HEK293 (cell line): Measurements from ENCODE around the gene TIGAR.

Source experiments
- PRDM2 ChIP-seq: fragments of 450-650 bp; formaldehyde crosslinking; IDR thresholded peaks from 2 replicates; pipeline ENCODE4 v1.5.1; 2016; ENCODE audit warnings: missing biosample characterization, missing genetic modification characterization, borderline replicate concordance
- YY1 ChIP-seq: fragments of 450-650 bp; formaldehyde crosslinking; IDR thresholded peaks from 2 replicates; pipeline ENCODE4 v1.5.1; 2018; ENCODE audit warnings: missing biosample characterization, missing genetic modification characterization
- ZNF274 ChIP-seq, 2 experiments: fragments of 200-500 bp in 1 of 2; fragments of 450-650 bp in 1 of 2; sonication (Bioruptor generic) in 1 of 2; formaldehyde crosslinking in 1 of 2; IDR thresholded peaks; 2 replicates each; pipeline versions ENCODE4 v1.5.1 to v1.6.1; 2014 to 2016; ENCODE audit warnings: borderline replicate concordance in 1 of 2, inconsistent platforms in 1 of 2, low read length in 1 of 2, missing biosample characterization in 1 of 2, missing genetic modification characterization in 1 of 2
- ZNF510 ChIP-seq: fragments of 450-650 bp; formaldehyde crosslinking; IDR thresholded peaks from 2 replicates; pipeline ENCODE4 v1.5.1; 2018; ENCODE audit warnings: mild to moderate bottlenecking, missing genetic modification characterization, missing biosample characterization; ENCODE audit not compliant: insufficient replicate concordance
- ZNF704 ChIP-seq: fragments of 450-650 bp; formaldehyde crosslinking; IDR thresholded peaks from 2 replicates; pipeline ENCODE4 v1.5.1; 2016; ENCODE audit warnings: missing biosample characterization, missing genetic modification characterization
- TF ChIP-seq, protein P1 (sequence below): fragments of 450-650 bp; formaldehyde crosslinking; IDR thresholded peaks from 2 replicates; pipeline ENCODE4 v1.5.1; 2016; ENCODE audit warnings: missing biosample characterization, missing genetic modification characterization
- TF ChIP-seq, protein P2 (sequence below): fragments of 450-650 bp; formaldehyde crosslinking; IDR thresholded peaks from 2 replicates; pipeline ENCODE4 v1.5.1; 2017; ENCODE audit warnings: missing biosample characterization, mild to moderate bottlenecking, missing genetic modification characterization, moderate library complexity

GRCh38 chr12:4331221-4331620 is 10.2 kb downstream of the TIGAR start:
- TF ChIP-seq, protein P1, sequence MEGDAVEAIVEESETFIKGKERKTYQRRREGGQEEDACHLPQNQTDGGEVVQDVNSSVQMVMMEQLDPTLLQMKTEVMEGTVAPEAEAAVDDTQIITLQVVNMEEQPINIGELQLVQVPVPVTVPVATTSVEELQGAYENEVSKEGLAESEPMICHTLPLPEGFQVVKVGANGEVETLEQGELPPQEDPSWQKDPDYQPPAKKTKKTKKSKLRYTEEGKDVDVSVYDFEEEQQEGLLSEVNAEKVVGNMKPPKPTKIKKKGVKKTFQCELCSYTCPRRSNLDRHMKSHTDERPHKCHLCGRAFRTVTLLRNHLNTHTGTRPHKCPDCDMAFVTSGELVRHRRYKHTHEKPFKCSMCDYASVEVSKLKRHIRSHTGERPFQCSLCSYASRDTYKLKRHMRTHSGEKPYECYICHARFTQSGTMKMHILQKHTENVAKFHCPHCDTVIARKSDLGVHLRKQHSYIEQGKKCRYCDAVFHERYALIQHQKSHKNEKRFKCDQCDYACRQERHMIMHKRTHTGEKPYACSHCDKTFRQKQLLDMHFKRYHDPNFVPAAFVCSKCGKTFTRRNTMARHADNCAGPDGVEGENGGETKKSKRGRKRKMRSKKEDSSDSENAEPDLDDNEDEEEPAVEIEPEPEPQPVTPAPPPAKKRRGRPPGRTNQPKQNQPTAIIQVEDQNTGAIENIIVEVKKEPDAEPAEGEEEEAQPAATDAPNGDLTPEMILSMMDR = no peak
- TF ChIP-seq PRDM2 (tag by site-specific recombination) (no peak), YY1 (tag by site-specific recombination) (no peak), ZNF274 (IDR thresholded peaks at IDR 0.05; ENCODE audit: low read length) (no peak), ZNF274 (tag by site-specific recombination; IDR thresholded peaks at IDR 0.05; ENCODE audit: borderline replicate concordance) (no peak), ZNF704 (no peak), ZNF510 (tag by site-specific recombination) (no peak)
- TF ChIP-seq, protein P2, sequence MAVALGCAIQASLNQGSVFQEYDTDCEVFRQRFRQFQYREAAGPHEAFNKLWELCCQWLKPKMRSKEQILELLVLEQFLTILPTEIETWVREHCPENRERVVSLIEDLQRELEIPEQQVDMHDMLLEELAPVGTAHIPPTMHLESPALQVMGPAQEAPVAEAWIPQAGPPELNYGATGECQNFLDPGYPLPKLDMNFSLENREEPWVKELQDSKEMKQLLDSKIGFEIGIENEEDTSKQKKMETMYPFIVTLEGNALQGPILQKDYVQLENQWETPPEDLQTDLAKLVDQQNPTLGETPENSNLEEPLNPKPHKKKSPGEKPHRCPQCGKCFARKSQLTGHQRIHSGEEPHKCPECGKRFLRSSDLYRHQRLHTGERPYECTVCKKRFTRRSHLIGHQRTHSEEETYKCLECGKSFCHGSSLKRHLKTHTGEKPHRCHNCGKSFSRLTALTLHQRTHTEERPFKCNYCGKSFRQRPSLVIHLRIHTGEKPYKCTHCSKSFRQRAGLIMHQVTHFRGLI (tag by site-specific recombination) = no peak
